Fibroblast of lung (primary cell): ENCODE results near the gene CPN1.

ENCODE experiments used
- EZH2 ChIP-seq: IDR thresholded peaks from 2 replicates; pipeline ENCODE4 v1.5.1; 2012; ENCODE audit warnings: low read length, control low read depth, mild to moderate bottlenecking; ENCODE audit errors: missing control alignments
- TF ChIP-seq, protein P1 (sequence below), 2 donors: IDR thresholded peaks in 1 of 2; conservative IDR thresholded peaks in 1 of 2; 1 replicate in 1 of 2; 2 replicates in 1 of 2; pipeline ENCODE4 v1.5.1; 2011 to 2012; ENCODE audit warnings: low read length in 2 of 2, control low read depth in 1 of 2, inconsistent platforms in 1 of 2, low read depth in 1 of 2, mild to moderate bottlenecking in 1 of 2

DNA sequence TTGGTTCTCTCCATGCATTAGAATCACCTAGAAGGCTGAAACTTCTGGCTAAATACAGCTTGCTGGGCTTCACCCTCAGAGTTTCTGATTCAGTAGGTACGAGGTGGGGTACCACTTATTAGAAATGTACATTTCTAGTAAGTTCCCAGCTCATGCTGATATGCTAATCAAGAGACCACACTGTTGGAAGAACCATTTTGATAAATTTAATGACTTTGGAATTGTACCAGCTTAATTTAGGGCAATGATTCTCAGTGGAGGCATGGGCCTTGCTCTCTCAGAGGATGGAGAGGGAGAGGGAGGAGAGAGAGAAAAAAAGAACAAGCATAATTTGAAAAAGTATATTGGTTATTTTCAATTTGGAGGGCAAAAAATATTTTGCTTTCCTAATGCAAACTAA, 20.3 kb downstream of the CPN1 start:
- TF ChIP-seq, protein P1, sequence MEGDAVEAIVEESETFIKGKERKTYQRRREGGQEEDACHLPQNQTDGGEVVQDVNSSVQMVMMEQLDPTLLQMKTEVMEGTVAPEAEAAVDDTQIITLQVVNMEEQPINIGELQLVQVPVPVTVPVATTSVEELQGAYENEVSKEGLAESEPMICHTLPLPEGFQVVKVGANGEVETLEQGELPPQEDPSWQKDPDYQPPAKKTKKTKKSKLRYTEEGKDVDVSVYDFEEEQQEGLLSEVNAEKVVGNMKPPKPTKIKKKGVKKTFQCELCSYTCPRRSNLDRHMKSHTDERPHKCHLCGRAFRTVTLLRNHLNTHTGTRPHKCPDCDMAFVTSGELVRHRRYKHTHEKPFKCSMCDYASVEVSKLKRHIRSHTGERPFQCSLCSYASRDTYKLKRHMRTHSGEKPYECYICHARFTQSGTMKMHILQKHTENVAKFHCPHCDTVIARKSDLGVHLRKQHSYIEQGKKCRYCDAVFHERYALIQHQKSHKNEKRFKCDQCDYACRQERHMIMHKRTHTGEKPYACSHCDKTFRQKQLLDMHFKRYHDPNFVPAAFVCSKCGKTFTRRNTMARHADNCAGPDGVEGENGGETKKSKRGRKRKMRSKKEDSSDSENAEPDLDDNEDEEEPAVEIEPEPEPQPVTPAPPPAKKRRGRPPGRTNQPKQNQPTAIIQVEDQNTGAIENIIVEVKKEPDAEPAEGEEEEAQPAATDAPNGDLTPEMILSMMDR (conservative IDR thresholded peaks at IDR 0.05 in 1 of 2, IDR thresholded peaks at IDR 0.05 in 1 of 2; ENCODE audit: low read depth in 1 of 2, low read length in 2 of 2): no peak
- no peak for TF ChIP-seq EZH2
